Stimulated activated effector memory CD8-positive, alpha-beta T cell treated with anti-CD3 and anti-CD28 coated beads, Interleukin-12 subunit alpha, Interleukin-12 subunit beta, amount 100 ng/mL, for 72 hours (primary cell): ENCODE measurements around the gene SYT12.
"Not testable (repeated sequence)": the region's sequence is repeated elsewhere in the genome, so short reads cannot be mapped to it uniquely, and the experiment has no call there.

Source experiments
- ATAC-seq: fragments of 150-1000 bp; cut with Tn5 transposase; 2 replicates; pipeline ENCODE4 v1.10.0; 2021
- DNase-seq, 2 donors: peaks; one replicate each; pipeline ENCODE4 v3.0.0; 2021 to 2022; ENCODE audit warnings: low spot score in 2 of 2
- H3K27ac Mint-ChIP-seq: one replicate; pipeline ENCODE4 v1.8.0; 2022; ENCODE audit warnings: mild to moderate bottlenecking, mixed read lengths
- H3K36me3 Mint-ChIP-seq: one replicate; pipeline ENCODE4 v1.8.0; 2022; ENCODE audit warnings: mild to moderate bottlenecking, mixed read lengths
- H3K4me1 Mint-ChIP-seq: one replicate; pipeline ENCODE4 v1.8.0; 2022; ENCODE audit warnings: mixed read lengths
- H3K4me3 Mint-ChIP-seq: one replicate; pipeline ENCODE4 v1.8.0; 2022; ENCODE audit warnings: mild to moderate bottlenecking, mixed read lengths
- H3K9me3 Mint-ChIP-seq: one replicate; pipeline ENCODE4 v1.8.0; 2022; ENCODE audit warnings: mixed read lengths

SYT12 gene

DNA sequence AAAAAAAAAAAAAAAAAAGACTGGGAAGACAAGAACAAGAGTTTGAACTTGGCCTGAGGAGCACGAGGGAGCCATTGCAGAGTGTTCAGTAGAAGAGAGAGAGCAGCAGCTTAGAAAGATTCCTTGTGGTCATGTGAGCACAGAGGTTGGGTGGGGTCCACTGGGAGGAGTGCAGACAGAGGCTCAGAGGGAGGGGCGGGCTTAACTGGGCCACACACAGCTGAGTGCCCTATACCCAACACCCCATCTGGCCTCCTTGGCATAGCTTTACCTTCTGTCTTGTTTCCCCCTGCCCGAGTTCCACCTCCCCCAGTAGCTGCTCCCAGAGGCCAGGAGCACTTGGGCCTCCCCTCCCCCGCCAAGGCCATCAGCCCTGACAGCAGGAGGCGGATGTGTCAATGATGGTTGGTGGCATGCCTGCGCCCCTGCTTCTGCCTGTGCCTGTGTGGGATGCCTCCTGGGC, 35.7 kb upstream of the SYT12 start:
- DNase-seq: no peak
- Mint-ChIP-seq H3K9me3 (no peaks in the 10 kb centered on the region), H3K27ac (no peak overlapping the region), H3K4me1 (peaks cover 18% of the 10 kb centered on the region), H3K36me3 (no peaks in the 10 kb centered on the region), H3K4me3 (no peak overlapping the region)
- ATAC-seq: no peak

DNA sequence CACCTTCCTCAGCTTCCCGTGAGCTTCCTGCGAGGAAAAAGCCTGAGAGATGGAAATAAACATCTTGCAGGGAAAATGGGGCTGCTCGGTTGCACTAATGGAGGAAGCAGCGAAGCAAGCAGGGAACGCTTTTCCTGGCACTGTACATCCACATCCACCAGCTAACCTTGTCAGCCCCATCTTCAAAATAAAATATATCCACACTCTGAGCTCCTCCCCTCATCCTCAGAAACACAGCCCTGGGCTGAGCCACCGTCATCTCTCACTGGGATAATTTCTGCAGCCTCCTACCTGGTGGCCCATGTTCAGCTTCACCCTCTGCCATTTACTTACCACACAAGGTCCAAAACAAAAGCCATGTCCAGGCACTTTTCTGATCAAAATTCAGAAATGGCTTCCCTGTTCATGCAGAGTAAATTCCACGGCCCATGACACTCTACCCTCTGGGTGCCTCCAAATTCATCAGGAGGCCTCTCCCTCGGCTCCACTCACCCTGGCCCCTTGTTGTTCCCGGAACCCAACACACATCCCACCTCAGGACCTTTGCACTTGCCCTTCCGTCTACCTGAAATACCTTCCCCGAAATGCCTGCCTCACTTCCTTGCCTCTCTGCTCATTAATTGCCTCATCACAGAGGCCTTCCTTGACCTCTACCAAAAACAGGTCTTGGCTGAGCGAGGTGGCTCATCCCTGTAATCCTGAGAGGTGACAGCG, 34.9 kb upstream of the SYT12 start:
- Mint-ChIP-seq H3K27ac (no peak overlapping the region), H3K4me3 (no peak overlapping the region), H3K4me1 (peaks cover 18% of the 10 kb centered on the region), H3K9me3 (no peaks in the 10 kb centered on the region), H3K36me3 (no peaks in the 10 kb centered on the region)
- ATAC-seq (no peak), DNase-seq (no peak)

DNA sequence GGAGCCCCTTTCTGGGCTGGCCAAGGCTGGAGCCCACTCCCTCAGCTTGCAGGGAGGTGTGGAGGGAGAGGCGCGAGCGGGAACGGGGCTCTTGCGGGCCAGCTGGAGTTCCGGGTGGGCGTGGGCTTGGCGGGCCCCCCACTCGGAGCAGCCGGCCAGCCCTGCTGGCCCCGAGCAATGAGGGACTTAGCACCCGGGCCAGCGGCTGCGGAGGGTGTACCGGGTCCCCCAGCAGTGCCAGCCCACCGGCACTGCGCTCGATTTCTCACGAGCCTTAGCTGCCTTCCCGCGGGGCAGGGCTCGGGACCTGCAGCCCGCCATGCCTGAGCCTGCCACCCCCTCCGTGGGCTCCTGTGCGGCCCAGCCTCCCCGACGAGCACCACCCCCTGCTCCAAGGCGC, 34.2 kb upstream of the SYT12 start:
- not testable (repeated sequence) for H3K9me3 Mint-ChIP-seq

DNA sequence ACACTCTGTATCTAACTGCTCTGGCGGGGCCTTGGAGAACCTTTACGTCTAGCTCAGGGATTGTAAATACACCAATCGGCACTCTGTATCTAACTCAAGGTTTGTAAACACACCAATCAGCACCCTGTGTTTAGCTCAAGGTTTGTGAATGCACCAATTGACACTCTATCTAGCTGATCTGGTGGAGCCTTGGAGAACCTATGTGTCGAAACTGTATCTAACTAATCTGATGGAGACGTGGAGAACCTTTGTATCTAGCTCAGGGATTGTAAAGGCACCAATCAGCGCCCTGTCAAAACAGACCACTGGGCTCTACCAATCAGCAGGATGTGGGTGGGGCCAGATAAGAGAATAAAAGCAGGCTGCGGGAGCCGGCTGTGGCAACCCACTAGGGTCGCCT, 33.6 kb upstream of the SYT12 start:
- not testable (repeated sequence) for H3K4me3 Mint-ChIP-seq, H3K27ac Mint-ChIP-seq, H3K36me3 Mint-ChIP-seq, H3K9me3 Mint-ChIP-seq, DNase-seq, ATAC-seq
- peaks cover 18% of the 10 kb centered on the region for H3K4me1 Mint-ChIP-seq

More for the DNA sequence above, 34.2 kb upstream of the SYT12 start:
- not testable (repeated sequence) for H3K4me3 Mint-ChIP-seq, H3K36me3 Mint-ChIP-seq, H3K27ac Mint-ChIP-seq, ATAC-seq, DNase-seq
- peaks cover 18% of the 10 kb centered on the region for H3K4me1 Mint-ChIP-seq

DNA sequence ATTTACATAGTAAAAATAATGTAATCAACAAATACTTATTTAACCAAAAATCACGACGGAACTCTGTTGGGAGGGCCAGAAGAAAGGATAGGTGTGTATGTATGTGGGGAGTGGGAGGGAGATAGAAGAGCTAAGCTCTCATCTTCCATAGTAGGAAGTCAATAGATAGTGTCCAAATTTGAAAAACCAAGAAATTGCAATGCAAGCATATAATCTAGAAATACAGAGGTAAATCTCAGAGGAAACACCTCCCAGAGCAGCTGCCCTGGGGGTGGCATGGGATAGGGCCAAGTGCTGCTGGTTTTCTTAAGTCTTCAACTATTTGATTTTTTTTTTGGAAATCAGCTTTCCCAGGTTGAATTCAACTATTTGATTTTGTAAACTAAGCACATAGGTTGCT, 30.9 kb upstream of the SYT12 start:
- Mint-ChIP-seq H3K9me3 (no peaks in the 10 kb centered on the region), H3K4me3 (no peak overlapping the region), H3K36me3 (no peaks in the 10 kb centered on the region), H3K4me1 (peaks cover 16% of the 10 kb centered on the region), H3K27ac (no peak overlapping the region)
- DNase-seq: no peak
- ATAC-seq: no peak

DNA sequence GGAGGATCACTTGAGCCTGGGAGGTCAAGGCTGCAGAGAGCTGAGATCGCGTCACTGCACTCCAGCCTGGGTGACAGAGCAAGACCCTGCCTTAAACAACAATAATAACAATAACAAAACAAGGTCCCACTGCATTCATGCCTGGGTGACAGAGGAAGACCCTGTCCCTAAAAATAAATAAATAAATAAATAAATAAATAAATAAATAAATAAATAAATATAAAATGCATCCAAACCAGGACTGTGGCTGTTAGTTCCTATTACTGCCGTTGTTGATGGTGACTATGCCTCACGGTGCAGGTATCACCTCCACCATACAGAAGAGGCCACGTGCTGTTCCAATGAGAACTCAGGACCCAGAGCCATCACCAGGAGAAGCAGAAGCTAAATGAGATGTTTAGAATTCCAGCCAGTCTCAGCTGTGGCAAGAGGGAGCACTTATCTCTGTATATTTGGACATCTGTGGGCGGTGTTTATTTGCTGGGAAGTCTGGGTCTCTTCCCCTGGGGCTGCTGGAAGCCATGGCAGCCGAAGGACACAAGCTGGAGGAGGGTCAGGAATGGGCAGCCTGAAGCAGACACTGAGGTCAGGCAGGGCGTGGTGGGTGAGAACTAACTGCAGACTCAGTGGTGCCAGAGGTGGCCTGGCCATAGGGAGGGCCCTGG, 26.2 kb upstream of the SYT12 start:
- DNase-seq: no peak
- H3K9me3 Mint-ChIP-seq: no peaks in the 10 kb centered on the region
- no peak for ATAC-seq

DNA sequence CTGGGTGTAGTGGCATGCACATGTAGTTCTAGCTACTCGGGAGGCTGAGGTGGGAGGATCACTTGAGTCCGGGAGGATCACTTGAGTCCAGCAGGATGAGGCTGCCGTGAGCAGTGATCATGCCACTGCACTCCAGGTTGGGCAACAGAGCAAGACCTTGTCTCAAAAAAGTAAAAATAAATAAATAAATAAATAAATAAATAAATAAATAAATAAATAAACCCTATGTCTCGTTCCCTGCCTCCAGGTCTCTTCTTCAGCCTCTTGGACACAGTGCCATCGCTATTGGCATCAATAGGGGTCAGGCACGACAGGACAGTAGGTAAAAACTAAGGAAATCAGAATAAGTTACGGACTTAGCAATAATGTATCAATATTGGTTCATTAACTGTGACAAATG, 23.4 kb upstream of the SYT12 start:
- Mint-ChIP-seq H3K4me3 (no peak overlapping the region), H3K27ac (no peak overlapping the region), H3K36me3 (no peaks in the 10 kb centered on the region), H3K9me3 (no peaks in the 10 kb centered on the region), H3K4me1 (no peaks in the 10 kb centered on the region)
- ATAC-seq (no peak), DNase-seq (no peak)

More for the DNA sequence above, 26.2 kb upstream of the SYT12 start:
- Mint-ChIP-seq H3K4me3 (no peak overlapping the region), H3K27ac (no peak overlapping the region), H3K4me1 (no peaks in the 10 kb centered on the region), H3K36me3 (no peaks in the 10 kb centered on the region)

DNA sequence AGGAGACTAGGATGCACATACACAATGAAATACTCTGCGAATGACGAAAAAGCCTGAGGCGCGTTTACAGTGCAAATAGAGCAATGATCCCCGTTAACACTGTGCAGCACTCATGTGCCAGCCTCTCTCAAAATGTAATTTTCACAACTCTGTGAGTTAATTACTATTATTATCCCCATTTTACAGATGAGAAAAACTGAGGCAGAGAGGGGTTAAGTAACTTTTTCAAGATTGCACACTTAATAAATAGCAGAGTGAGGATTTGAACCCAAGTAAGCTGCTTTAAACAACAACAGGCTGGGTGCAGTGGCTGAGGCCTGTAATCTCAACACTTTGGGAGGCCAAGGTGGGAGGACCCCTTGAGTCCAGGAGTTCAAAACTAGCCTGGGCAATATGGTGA, 21.6 kb upstream of the SYT12 start:
- ATAC-seq (no peak), DNase-seq (no peak)
- Mint-ChIP-seq H3K36me3 (peaks cover 9% of the 10 kb centered on the region), H3K4me3 (no peak overlapping the region), H3K9me3 (no peaks in the 10 kb centered on the region), H3K4me1 (peaks cover 10% of the 10 kb centered on the region), H3K27ac (no peak overlapping the region)

DNA sequence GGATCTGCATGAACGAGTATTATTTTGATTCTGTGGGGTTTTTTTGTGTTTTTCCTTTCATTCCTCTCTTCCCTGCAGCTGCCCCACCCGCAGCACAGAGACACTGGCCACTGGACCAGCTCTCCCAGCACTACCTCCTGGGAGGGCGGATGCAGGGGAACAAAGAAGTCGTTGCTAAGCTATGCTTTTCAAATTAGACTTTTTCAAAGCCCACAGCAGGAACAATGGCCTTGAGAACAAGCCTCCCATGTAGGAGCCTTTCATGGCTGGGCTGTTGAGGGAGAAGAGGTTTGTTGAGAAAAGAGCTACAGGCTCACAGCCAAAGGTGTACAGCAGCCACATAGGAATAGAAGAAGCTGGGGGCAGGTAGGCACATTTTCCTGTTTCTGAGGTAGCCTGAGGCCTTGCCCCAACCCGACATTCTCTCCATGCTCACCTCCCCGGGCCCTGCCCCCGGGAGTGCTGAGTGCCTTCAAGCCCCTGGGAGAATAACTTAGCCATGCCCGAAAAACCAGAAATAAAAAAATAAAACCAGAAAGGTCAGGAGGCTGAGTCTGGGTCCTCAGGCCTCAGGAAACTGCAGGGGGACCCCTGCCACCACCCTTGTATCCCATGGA, 20.5 kb upstream of the SYT12 start:
- DNase-seq (no peak), ATAC-seq (no peak)
- H3K4me3 Mint-ChIP-seq: no peak overlapping the region
- H3K9me3 Mint-ChIP-seq: no peaks in the 10 kb centered on the region
- no peak overlapping the region for H3K27ac Mint-ChIP-seq
- peaks cover 16% of the 10 kb centered on the region for H3K4me1 Mint-ChIP-seq
- H3K36me3 Mint-ChIP-seq: peaks cover 9% of the 10 kb centered on the region

DNA sequence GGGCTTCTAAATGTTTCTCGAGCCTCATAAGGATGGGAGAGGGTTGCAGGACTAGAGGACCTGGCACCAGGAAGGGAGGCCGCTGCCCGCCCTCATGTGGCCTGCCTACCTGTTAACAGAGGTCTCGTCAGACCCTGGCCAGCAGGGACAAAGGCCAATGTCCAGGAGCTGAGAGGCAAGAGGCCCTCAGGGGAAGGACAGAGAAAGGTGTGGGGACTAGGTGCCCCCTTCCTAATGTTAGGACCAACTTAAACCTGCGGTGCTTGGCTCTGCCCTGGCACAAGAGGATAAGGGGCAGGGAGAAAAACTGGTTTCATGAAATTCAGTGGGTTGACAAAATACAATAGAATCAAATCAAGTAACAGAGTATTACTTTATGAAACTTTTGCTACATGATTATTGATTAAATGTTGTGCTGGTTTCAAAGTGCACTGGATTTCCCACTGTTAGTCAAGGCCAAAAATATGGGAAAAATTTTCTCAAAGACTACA, 20.0 kb upstream of the SYT12 start:
- DNase-seq: no peak
- H3K9me3 Mint-ChIP-seq: no peaks in the 10 kb centered on the region
- no peak overlapping the region for H3K4me3 Mint-ChIP-seq
- peaks cover 9% of the 10 kb centered on the region for H3K36me3 Mint-ChIP-seq
- H3K27ac Mint-ChIP-seq: no peak overlapping the region
- peaks cover 16% of the 10 kb centered on the region for H3K4me1 Mint-ChIP-seq
- no peak for ATAC-seq

DNA sequence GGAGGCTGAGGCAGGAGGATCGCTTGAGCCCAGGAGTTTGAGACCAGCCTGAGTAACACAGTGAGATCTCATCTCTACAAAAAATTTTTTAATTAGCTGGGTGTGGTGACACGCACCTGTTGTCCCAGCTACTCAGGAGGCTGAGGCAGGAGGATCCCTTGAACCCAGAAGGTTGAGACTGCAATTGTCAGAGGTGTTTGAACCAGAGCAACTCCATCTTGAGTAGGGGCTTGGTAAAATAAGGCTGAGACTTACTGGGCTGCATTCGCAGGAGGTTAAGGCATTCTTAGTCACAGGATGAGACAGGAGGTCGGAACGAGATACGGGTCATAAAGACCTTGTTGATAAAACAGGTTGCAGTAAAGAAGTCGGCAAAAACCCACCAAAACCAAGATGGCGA, 17.7 kb upstream of the SYT12 start:
- H3K9me3 Mint-ChIP-seq, H3K27ac Mint-ChIP-seq, H3K36me3 Mint-ChIP-seq, ATAC-seq, DNase-seq, H3K4me3 Mint-ChIP-seq: not testable (repeated sequence)
- H3K4me1 Mint-ChIP-seq: peaks cover 16% of the 10 kb centered on the region

DNA sequence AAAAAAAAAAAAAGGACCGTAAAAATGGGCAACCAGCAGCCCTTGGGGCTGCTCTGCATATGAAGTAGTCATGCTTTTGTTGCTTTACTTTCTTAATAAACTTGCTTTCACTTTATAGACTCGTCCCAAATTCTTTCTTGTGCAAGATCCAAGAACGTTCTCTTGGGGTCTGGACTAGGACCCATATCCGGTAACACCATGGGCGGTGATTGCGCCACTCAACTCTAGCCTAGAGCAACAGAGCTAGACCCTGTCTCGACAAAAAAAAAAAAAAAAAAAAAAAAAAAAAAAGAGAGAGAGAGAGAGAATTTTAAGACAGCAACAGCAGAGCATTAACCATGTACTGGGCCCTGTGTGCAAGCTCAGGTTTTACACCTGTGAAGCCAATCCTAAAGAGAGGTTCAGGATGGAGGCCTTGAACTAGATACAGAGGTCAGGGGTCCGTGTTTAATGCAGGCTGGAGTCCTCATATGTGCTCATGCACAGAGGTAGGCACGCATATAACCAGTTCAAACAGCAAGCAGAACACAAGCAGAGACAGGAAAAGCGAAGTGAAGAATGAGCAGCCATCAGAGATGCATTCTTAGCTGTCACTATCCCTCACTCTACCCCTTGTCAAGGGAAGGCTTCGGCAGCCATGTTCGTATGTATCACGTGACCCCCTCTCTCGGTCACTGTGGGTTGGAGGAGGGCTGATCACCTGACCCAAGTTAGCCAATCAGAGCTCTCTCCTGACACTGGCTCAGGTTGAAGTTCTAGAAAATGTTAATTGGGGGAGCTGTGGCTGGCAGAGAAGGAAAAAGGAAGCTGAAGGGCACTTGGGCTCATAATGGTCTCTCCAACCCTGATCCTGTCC, 16.7 kb upstream of the SYT12 start:
- H3K4me1 Mint-ChIP-seq: peaks cover 16% of the 10 kb centered on the region
- peak overlapping the region; percentile 58 for H3K27ac Mint-ChIP-seq
- ATAC-seq (peak; percentile 46), DNase-seq (no peak)
- no peak overlapping the region for H3K4me3 Mint-ChIP-seq
- peaks cover 9% of the 10 kb centered on the region for H3K36me3 Mint-ChIP-seq
- no peaks in the 10 kb centered on the region for H3K9me3 Mint-ChIP-seq

DNA sequence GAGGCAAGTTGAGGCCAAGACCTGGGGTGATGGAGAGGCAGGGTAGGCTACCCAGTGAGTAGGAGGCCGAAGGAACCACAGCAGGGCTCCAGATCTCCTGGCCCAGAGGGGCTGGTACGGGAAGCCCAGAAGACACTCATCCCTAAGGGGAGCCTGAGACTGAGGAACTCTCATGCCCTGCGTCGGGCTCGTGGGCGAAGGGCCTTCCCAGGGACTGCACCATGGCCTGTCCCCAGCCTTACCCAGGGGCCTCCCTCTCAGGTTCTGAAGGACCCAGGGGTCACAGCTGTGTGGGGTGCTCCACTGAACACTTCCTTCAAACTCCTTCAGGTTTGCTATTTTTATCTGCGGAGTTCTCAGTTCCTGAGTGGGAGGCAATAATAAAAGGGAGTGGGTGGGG, 15.8 kb upstream of the SYT12 start:
- peaks cover 9% of the 10 kb centered on the region for H3K36me3 Mint-ChIP-seq

DNA sequence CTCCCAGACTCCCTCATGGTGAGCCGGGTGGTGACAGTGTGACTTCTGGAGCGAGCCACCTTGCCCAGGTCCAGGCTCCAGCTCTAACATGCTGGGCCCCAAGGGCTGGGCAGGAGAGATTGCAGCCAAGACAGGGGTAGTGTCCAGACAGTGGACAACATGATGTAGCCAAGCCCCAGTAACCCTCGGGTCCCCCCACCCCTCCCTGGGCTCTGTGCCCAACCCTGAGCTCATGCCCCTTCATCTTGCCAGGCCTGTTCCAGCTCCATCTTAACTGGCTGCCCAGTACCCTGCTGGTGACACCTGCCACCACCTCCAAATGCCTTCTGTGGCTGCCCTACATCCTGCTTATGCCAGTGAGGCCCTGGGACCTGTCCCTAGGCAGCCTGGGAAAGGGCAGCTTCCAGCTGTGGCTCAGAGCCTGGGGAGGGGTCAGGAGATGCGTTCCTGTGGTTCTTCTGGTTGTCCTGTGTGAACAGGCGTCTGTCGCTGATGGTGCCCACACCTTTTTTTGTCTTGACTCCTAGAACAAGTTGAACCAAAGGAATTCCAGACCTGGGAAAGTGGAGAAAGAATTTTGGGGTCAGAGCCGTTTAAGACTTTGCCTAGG, 12.5 kb upstream of the SYT12 start:
- no peak for DNase-seq

More for the DNA sequence above, 15.8 kb upstream of the SYT12 start:
- H3K27ac Mint-ChIP-seq: peak overlapping the region; percentile 58
- ATAC-seq: no peak
- no peaks in the 10 kb centered on the region for H3K9me3 Mint-ChIP-seq
- H3K4me3 Mint-ChIP-seq: no peak overlapping the region
- peaks cover 16% of the 10 kb centered on the region for H3K4me1 Mint-ChIP-seq
- DNase-seq: no peak

More for the DNA sequence above, 12.5 kb upstream of the SYT12 start:
- H3K36me3 Mint-ChIP-seq: peaks cover 5% of the 10 kb centered on the region
- peaks cover 12% of the 10 kb centered on the region for H3K4me1 Mint-ChIP-seq
- no peak overlapping the region for H3K4me3 Mint-ChIP-seq
- H3K9me3 Mint-ChIP-seq: no peaks in the 10 kb centered on the region
- peak; percentile 16 for ATAC-seq
- no peak overlapping the region for H3K27ac Mint-ChIP-seq
